ENCODE data around the gene MED16.

DNA sequence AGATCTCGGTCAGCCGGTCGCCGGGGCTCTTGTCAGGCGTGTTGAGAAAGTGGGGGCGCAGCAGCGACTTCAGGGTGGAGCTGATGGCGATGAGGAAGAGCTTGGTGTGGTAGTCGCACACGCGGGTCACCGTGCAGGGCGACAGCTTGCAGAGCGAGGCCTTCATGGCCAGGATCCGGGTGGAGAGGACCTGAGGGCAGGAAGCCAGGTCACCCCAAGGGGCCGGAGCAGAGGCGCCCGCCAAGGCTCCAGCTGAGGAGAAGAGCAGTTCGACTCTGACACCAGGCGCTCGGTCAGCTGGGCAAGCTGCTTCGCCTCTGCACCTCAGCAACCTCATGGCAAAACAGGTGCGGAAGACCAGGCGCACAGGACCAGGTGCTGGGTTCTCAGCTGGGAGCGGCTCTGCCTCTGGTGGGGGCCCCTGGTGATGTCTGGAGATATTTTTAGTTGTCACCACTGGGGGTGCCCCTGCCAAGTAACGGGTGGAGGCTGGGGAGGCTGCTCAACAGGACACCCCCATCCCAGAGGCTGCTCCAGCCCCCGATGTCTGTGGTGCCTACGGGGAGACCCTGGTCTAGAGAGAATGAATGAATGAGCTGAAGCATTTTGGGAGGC lies 17.6 kb downstream of the MED16 start:
- TF ChIP-seq, protein P1, sequence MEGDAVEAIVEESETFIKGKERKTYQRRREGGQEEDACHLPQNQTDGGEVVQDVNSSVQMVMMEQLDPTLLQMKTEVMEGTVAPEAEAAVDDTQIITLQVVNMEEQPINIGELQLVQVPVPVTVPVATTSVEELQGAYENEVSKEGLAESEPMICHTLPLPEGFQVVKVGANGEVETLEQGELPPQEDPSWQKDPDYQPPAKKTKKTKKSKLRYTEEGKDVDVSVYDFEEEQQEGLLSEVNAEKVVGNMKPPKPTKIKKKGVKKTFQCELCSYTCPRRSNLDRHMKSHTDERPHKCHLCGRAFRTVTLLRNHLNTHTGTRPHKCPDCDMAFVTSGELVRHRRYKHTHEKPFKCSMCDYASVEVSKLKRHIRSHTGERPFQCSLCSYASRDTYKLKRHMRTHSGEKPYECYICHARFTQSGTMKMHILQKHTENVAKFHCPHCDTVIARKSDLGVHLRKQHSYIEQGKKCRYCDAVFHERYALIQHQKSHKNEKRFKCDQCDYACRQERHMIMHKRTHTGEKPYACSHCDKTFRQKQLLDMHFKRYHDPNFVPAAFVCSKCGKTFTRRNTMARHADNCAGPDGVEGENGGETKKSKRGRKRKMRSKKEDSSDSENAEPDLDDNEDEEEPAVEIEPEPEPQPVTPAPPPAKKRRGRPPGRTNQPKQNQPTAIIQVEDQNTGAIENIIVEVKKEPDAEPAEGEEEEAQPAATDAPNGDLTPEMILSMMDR (conservative IDR thresholded peaks at IDR 0.05; ENCODE audit: low read depth, low read length) = no peak
- no peak for TF ChIP-seq CHD1 (IDR thresholded peaks at IDR 0.05; ENCODE audit: low read depth, low read length)
- no peak for TF ChIP-seq MAFK (IDR thresholded peaks at IDR 0.05; ENCODE audit: low read depth, low read length)
- no peak for TF ChIP-seq POLR2A (IDR thresholded peaks at IDR 0.05; ENCODE audit: low read depth, low read length)
- TF ChIP-seq RAD21 (IDR thresholded peaks at IDR 0.05; ENCODE audit: low read length) = no peak

All from IMR-90 (cell line).